Measurements from ENCODE around the gene CHST15. TPM values are rescaled to one million over a fixed set of nuclear protein-coding genes. Genes with fewer than 3 reads are reported as not detected.

CHST15 gene
- total and polyA plus RNA-seq, 2 of the 13 experiments (the other 11 are each of a cell fraction or from before 2014, with no cell fraction given) = 1.4 to 94.7 TPM

DNA sequence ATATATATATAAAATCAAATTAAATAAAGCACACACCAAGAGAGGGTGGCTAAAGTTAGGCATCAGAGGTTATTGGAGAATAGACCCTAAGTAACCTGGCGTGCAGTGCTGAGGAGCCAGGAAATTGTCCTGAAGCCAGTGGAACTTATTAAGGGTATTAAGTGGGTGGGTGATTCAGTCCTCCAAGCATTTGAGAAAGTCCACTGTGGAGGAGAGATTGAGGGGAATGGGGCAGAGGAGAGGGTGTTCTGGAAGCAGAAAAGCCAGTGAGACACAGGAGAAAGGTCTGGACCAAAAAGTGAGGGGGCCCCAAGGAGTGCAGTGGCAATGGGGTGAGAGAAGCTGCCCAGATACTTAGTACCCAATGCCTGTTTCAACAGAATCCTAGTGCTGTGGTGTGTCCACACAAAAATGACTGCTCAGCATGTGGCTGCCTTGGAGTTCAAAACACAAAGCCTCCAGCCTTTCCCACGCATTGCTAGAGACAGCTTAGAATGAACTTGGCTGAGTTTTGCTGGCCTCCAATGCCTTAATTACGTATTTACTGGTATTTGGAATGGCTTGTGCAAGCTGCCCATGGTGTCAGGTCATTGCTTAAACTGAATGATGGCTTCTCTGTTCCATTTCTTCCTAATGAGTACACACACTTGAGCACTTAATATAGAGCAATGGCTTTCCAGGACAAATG, 44.9 kb upstream of the CHST15 start:
- Histone ChIP-seq H2AFZ (ENCODE audit: low read length) (no peak overlapping the region), H3K27ac (ENCODE audit: extremely low read length, insufficient read depth, low read length) (no peak overlapping the region), H3K4me3 (replicated peaks in 1 of 3; ENCODE audit: insufficient read depth in 1 of 3, low read depth in 2 of 3, low read length in 3 of 3) (no peak overlapping the region), H3K9me3 (ENCODE audit: low read length) (no peaks in the 10 kb centered on the region), H4K20me1 (ENCODE audit: insufficient read depth, low read length) (no peaks in the 10 kb centered on the region), H3K27me3 (ENCODE audit: control insufficient read depth in 1 of 2, insufficient read depth in 2 of 2, low read length in 2 of 2) (peaks cover 0 to 34% of the 10 kb centered on the region in 2 experiments; a peak in 3 of 5 replicates), H3K36me3 (replicated peaks in 1 of 2; ENCODE audit: control insufficient read depth in 1 of 2, insufficient read depth in 2 of 2, low read length in 2 of 2) (no peaks in the 10 kb centered on the region), H3K4me1 (ENCODE audit: insufficient read depth, low read length) (no peaks in the 10 kb centered on the region), H3K4me2 (ENCODE audit: low read depth, low read length) (no peak overlapping the region), H3K9ac (ENCODE audit: insufficient read depth, low read depth, low read length) (no peak overlapping the region), H3K79me2 (ENCODE audit: insufficient read depth, low read length) (no peaks in the 10 kb centered on the region)
- TF ChIP-seq, protein P1, sequence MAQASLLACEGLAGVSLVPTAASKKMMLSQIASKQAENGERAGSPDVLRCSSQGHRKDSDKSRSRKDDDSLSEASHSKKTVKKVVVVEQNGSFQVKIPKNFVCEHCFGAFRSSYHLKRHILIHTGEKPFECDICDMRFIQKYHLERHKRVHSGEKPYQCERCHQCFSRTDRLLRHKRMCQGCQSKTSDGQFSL (CRISPR knock-in tag; IDR thresholded peaks at IDR 0.05) = no peak
- TF ChIP-seq SPEN (CRISPR knock-in tag; IDR thresholded peaks at IDR 0.05; ENCODE audit: low read depth) (no peak), ZNF20 (CRISPR knock-in tag; IDR thresholded peaks at IDR 0.05) (no peak), CENPT (CRISPR knock-in tag; IDR thresholded peaks at IDR 0.05; ENCODE audit: low read depth) (no peak)
- POLR2A ChIA-PET = no interaction called here
- intact Hi-C loops (cut with micrococcal nuclease; ENCODE audit: unreplicated experiment) (no loop called here), in situ Hi-C loops (cut with HindIII; ENCODE audit: extremely low pct_ligation_motif_present, low pct_unique_long_range_greater_than_20kb) (no loop called here)
- FAIRE-seq = no peak
- BruUV-seq (replicated peaks) = no TSS peak
- ATAC-seq = no peak
- 34% methylated on average over 1 of the region's 3 CpGs for WGBS (ENCODE audit: low lambda C conversion rate)
- no peak for DNase-seq (ENCODE audit: low spot score)
- CTCF ChIA-PET (ENCODE audit: low intra/inter-chr PET ratio, low total read pairs) = no interaction called here

DNA sequence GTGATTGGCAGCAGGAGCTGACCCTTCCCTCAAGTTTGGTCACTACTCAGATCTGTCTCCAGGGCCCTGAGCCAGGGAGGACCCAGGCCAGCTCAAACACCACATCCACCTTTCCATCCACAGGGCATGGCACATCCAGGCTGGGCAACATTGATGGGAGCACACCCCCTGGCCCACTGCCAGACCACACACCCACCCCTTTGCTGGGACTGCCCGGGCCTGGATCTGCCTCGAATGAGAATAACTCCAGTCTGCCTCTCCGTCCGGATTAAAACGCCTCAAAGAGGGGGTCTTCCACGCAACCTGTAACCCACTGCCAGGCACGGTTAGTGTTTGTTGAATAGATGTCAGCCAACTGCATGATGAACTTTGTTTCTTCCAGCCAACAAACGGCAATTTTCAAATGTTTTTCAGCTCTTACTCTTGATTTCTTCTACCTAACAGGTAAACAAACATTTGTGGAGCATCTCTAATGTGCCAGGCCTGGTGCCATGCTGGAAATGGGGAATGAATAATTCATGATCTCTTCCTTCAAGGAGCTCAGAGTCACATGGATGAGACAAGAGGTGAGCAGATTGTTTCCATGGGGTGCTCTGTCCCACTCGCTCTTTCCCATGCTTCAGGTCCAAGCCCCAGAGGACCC, 41.0 kb upstream of the CHST15 start:
- in situ Hi-C loops (cut with HindIII; ENCODE audit: extremely low pct_ligation_motif_present, low pct_unique_long_range_greater_than_20kb) (no loop called here), intact Hi-C loops (cut with micrococcal nuclease; ENCODE audit: unreplicated experiment) (no loop called here)
- H3K9me3 ChIP-seq (ENCODE audit: low read length) = no peaks in the 10 kb centered on the region
- no peak overlapping the region for H2AFZ ChIP-seq (ENCODE audit: low read length)
- no TSS peak for BruUV-seq (replicated peaks)
- peaks cover 10 to 59% of the 10 kb centered on the region in 2 experiments; a peak in 4 of 5 replicates for H3K27me3 ChIP-seq (ENCODE audit: control insufficient read depth in 1 of 2, insufficient read depth in 2 of 2, low read length in 2 of 2)
- no peak for ATAC-seq
- no peaks in the 10 kb centered on the region for H3K36me3 ChIP-seq (replicated peaks in 1 of 2; ENCODE audit: control insufficient read depth in 1 of 2, insufficient read depth in 2 of 2, low read length in 2 of 2)
- H3K27ac ChIP-seq (ENCODE audit: extremely low read length, insufficient read depth, low read length) = no peak overlapping the region
- no peak overlapping the region for H3K4me2 ChIP-seq (ENCODE audit: low read depth, low read length)
- CTCF ChIA-PET (ENCODE audit: low intra/inter-chr PET ratio, low total read pairs) = no interaction called here
- H3K4me3 ChIP-seq (replicated peaks in 1 of 3; ENCODE audit: insufficient read depth in 1 of 3, low read depth in 2 of 3, low read length in 3 of 3) = no peak overlapping the region
- POLR2A ChIA-PET = no interaction called here
- FAIRE-seq = no peak
- no peaks in the 10 kb centered on the region for H3K79me2 ChIP-seq (ENCODE audit: insufficient read depth, low read length)
- no peak overlapping the region for H3K9ac ChIP-seq (ENCODE audit: insufficient read depth, low read depth, low read length)
- 28% methylated on average over 9 of the region's 9 CpGs for WGBS (ENCODE audit: low lambda C conversion rate)
- no peak for DNase-seq (ENCODE audit: low spot score)
- peaks cover 19% of the 10 kb centered on the region for H3K4me1 ChIP-seq (ENCODE audit: insufficient read depth, low read length)
- H4K20me1 ChIP-seq (ENCODE audit: insufficient read depth, low read length) = no peaks in the 10 kb centered on the region
- TF ChIP-seq, protein P2, sequence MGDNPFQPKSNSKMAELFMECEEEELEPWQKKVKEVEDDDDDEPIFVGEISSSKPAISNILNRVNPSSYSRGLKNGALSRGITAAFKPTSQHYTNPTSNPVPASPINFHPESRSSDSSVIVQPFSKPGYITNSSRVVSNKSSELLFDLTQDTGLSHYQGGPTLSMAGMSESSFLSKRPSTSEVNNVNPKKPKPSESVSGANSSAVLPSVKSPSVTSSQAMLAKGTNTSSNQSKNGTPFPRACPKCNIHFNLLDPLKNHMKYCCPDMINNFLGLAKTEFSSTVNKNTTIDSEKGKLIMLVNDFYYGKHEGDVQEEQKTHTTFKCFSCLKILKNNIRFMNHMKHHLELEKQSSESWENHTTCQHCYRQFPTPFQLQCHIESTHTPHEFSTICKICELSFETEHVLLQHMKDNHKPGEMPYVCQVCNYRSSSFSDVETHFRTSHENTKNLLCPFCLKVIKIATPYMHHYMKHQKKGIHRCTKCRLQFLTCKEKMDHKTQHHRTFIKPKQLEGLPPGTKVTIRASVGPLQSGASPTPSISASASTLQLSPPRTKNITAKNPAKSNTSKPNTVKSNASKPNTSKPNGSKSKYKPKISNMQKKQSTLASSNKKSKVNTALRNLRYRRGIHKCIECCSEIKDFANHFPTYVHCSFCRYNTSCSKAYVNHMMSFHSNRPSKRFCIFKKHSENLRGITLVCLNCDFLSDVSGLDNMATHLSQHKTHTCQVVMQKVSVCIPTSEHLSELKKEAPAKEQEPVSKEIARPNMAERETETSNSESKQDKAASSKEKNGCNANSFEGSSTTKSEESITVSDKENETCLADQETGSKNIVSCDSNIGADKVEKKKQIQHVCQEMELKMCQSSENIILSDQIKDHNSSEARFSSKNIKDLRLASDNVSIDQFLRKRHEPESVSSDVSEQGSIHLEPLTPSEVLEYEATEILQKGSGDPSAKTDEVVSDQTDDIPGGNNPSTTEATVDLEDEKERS (CRISPR knock-in tag; IDR thresholded peaks at IDR 0.05) = no peak
- TF ChIP-seq, protein P1 (CRISPR knock-in tag; IDR thresholded peaks at IDR 0.05) = no peak
- TF ChIP-seq, protein P3, sequence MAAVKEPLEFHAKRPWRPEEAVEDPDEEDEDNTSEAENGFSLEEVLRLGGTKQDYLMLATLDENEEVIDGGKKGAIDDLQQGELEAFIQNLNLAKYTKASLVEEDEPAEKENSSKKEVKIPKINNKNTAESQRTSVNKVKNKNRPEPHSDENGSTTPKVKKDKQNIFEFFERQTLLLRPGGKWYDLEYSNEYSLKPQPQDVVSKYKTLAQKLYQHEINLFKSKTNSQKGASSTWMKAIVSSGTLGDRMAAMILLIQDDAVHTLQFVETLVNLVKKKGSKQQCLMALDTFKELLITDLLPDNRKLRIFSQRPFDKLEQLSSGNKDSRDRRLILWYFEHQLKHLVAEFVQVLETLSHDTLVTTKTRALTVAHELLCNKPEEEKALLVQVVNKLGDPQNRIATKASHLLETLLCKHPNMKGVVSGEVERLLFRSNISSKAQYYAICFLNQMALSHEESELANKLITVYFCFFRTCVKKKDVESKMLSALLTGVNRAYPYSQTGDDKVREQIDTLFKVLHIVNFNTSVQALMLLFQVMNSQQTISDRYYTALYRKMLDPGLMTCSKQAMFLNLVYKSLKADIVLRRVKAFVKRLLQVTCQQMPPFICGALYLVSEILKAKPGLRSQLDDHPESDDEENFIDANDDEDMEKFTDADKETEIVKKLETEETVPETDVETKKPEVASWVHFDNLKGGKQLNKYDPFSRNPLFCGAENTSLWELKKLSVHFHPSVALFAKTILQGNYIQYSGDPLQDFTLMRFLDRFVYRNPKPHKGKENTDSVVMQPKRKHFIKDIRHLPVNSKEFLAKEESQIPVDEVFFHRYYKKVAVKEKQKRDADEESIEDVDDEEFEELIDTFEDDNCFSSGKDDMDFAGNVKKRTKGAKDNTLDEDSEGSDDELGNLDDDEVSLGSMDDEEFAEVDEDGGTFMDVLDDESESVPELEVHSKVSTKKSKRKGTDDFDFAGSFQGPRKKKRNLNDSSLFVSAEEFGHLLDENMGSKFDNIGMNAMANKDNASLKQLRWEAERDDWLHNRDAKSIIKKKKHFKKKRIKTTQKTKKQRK (IDR thresholded peaks at IDR 0.05; ENCODE audit: low read length) = no peak
- TF ChIP-seq, protein P4, sequence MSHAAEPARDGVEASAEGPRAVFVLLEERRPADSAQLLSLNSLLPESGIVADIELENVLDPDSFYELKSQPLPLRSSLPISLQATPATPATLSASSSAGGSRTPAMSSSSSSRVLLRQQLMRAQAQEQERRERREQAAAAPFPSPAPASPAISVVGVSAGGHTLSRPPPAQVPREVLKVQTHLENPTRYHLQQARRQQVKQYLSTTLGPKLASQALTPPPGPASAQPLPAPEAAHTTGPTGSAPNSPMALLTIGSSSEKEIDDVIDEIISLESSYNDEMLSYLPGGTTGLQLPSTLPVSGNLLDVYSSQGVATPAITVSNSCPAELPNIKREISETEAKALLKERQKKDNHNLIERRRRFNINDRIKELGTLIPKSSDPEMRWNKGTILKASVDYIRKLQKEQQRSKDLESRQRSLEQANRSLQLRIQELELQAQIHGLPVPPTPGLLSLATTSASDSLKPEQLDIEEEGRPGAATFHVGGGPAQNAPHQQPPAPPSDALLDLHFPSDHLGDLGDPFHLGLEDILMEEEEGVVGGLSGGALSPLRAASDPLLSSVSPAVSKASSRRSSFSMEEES (CRISPR knock-in tag; IDR thresholded peaks at IDR 0.05) = no peak

All from HepG2 (cell line).